Transverse colon (tissue), 4 donors: ENCODE measurements around the gene SYCP2.

Experiments
- EP300 ChIP-seq: sonication (generic); formaldehyde crosslinking; IDR thresholded peaks from one replicate; pipeline ENCODE4 v1.6.1; 2017; ENCODE audit warnings: antibody characterized with exemption, low read depth
- POLR2A ChIP-seq: fragments of 450-650 bp; IDR thresholded peaks from one replicate; pipeline ENCODE4 v1.6.1; 2016; ENCODE audit warnings: antibody characterized with exemption, mild to moderate bottlenecking, moderate library complexity
- POLR2AphosphoS5 ChIP-seq, 3 donors: sonication (generic); formaldehyde crosslinking; IDR thresholded peaks; one replicate each; pipeline ENCODE4 v1.6.1; 2016; ENCODE audit warnings: antibody characterized with exemption in 3 of 3
- TF ChIP-seq, protein P1 (sequence below), 5 experiments: fragments of 200-600 bp in 3 of 5; fragments of 450-650 bp in 2 of 5; sonication (generic) in 3 of 5; IDR thresholded peaks; 1 replicate in 2 of 5; 2 replicates in 3 of 5; pipeline ENCODE4 v1.5.1; 2016 to 2017; ENCODE audit warnings: antibody characterized with exemption in 5 of 5, inconsistent platforms in 3 of 5, mild to moderate bottlenecking in 2 of 5, moderate library complexity in 1 of 5

DNA sequence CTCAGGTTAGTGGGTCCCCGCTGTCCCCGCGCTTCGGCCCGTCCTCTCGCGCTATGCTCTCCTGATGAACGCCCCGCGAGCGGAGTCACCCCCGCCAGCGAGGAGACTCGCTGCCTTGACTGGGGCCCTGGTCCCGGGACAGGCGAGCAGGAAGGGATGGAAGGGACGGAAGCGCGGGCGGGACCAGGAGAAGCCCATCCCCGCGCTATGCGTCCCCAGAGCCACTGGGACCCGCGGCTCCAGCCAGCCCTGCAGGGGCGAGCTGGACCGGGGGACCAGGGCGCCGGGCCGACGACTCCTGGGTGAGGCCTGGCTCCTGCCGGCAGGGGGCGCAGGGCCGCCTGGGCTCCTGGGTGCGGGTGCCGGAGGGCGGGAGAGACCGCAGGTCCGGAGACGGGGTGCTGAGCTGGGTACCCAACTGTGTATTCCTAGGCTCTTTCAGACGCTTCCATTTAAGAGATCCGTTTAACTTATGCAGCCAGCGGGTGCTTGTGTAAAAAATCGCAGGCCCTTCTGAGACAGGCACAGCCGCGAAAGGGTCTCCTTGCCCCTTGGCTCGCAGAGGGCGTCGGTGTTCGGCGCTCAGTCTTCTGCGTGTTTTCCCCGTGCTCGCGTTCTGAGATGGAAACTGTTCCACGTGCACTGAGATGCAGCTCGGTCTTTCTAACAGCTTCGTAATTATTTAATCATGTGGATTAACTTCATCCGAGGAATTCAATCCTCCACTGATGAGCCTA, 580 bp upstream of the SYCP2 start:
- TF ChIP-seq, protein P1, sequence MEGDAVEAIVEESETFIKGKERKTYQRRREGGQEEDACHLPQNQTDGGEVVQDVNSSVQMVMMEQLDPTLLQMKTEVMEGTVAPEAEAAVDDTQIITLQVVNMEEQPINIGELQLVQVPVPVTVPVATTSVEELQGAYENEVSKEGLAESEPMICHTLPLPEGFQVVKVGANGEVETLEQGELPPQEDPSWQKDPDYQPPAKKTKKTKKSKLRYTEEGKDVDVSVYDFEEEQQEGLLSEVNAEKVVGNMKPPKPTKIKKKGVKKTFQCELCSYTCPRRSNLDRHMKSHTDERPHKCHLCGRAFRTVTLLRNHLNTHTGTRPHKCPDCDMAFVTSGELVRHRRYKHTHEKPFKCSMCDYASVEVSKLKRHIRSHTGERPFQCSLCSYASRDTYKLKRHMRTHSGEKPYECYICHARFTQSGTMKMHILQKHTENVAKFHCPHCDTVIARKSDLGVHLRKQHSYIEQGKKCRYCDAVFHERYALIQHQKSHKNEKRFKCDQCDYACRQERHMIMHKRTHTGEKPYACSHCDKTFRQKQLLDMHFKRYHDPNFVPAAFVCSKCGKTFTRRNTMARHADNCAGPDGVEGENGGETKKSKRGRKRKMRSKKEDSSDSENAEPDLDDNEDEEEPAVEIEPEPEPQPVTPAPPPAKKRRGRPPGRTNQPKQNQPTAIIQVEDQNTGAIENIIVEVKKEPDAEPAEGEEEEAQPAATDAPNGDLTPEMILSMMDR (IDR thresholded peaks at IDR 0.05) = peak; percentile 85 to 97 (median 96)
- TF ChIP-seq EP300 (no peak), POLR2A (no peak), POLR2AphosphoS5 (IDR thresholded peaks at IDR 0.05) (peak in 1 of 3 donors; percentile 5)
